ENCODE results near the gene ADCY3. TPM values are rescaled to one million over a fixed set of nuclear protein-coding genes. Genes with fewer than 3 reads are reported as not detected.

The ADCY3 gene
- polyA plus RNA-seq, result 10 to 100 TPM; 15.2 to 32.0 TPM

DNA sequence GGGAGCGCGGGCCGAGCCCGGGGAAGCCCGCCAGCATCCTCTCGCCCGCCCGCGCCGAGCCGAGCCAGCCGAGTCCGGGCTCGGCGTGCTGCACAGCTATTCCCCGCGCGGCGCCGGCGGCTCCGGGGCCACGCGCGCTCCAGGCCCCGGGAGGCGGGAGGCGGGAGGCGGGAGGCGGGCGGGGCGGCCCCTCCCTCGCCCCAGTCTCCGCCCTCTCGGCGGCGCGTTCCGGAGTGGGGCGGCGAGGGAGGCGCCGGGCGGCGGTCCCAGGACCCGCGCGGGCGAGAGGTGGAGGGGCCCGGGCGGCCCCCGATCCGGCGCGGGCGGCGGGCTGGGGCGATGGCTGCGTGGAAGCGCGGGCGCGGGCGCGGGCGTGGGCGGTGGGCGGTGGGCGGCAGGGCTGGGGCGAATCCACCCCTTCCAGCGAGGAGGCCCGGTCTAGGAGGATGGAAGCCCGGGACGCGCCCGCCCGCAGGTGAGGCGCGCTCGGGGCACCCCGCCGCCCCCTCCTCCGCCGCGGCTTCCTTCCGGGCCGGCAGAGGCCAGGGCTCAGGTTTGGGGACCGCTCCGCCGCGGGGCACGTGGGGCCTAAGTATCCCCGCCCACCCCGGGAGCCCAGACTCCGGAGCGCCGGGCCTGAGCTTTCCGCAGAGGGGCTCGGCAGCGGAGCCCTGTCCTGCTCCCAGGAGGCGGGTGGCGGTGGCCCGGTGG, at the start of gene ADCY3:
TSS of gene ADCY3 (minus strand) at position 140 of the 711 bp plus-strand sequence. CDS start 1,250 bp downstream, outside the sequence.
- Histone ChIP-seq H3K27me3 (ENCODE audit: control insufficient read depth in 1 of 2, insufficient read depth in 2 of 2, low read length in 2 of 2) (no peaks in the 10 kb centered on the region), H3K27ac (ENCODE audit: low read depth in 2 of 2, low read length in 1 of 2) (peak within 1 kb of the TSS; percentile 69 to 76), H3K36me3 (ENCODE audit: control insufficient read depth in 2 of 2, insufficient read depth in 2 of 2, low read length in 1 of 2) (peaks cover 0 to 10% of the 10 kb centered on the region in 2 donors), H3K4me3 (ENCODE audit: low read depth in 1 of 2, low read length in 2 of 2) (peak within 1 kb of the TSS; percentile 68 to 83), H3K4me1 (ENCODE audit: control insufficient read depth in 2 of 2, insufficient read depth in 2 of 2, low read length in 1 of 2) (peaks cover 2 to 19% of the 10 kb centered on the region in 2 donors), H3K9me3 (ENCODE audit: control insufficient read depth in 2 of 2, insufficient read depth in 1 of 2, low read depth in 1 of 2, low read length in 1 of 2) (no peaks in the 10 kb centered on the region)
- WGBS, 2 donors, result 0 to 1% methylated on average over 34 to 103 of the region's 103 CpGs

- Histone ChIP-seq H3K4me1 (ENCODE audit: control insufficient read depth in 2 of 2, insufficient read depth in 2 of 2, low read length in 1 of 2) (peaks cover 0 to 2% of the 10 kb centered on the region in 2 donors), H3K9me3 (ENCODE audit: control insufficient read depth in 2 of 2, insufficient read depth in 1 of 2, low read depth in 1 of 2, low read length in 1 of 2) (no peaks in the 10 kb centered on the region), H3K27ac (ENCODE audit: low read depth in 2 of 2, low read length in 1 of 2) (no peak overlapping the region), H3K36me3 (ENCODE audit: control insufficient read depth in 2 of 2, insufficient read depth in 2 of 2, low read length in 1 of 2) (peaks cover 0 to 3% of the 10 kb centered on the region in 2 donors), H3K4me3 (ENCODE audit: low read depth in 1 of 2, low read length in 2 of 2) (no peak overlapping the region), H3K27me3 (ENCODE audit: control insufficient read depth in 1 of 2, insufficient read depth in 2 of 2, low read length in 2 of 2) (no peaks in the 10 kb centered on the region)
- 65 to 69% methylated on average over 1 of the region's 1 CpG for WGBS, 2 donors
Observed at GRCh38 chr2:24969784-24970183, 49.7 kb upstream of the ADCY3 start.

DNA sequence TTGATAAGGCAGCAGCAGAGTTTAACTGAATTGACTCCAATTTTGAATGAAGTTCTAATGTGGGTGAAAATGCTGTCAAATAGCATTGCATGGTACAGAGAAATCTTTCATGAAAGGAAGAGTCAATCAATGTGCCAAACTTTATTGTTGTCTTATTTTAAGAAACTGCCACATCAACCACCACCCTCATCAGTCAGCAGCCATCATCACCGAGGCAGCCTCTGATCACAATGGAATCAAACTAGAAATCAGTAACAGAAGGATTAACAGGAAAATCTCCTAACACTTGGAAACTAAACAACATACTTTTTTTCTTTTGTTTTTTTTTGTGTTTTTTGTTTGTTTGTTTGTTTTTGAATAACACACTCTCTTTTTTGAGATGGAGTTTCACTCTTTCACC, 41.9 kb upstream of the ADCY3 start:
- WGBS, 2 donors, result 86 to 91% methylated on average over 1 of the region's 1 CpG
- Histone ChIP-seq H3K36me3 (ENCODE audit: control insufficient read depth in 2 of 2, insufficient read depth in 2 of 2, low read length in 1 of 2) (peaks cover 3 to 7% of the 10 kb centered on the region in 2 donors), H3K9me3 (ENCODE audit: control insufficient read depth in 2 of 2, insufficient read depth in 1 of 2, low read depth in 1 of 2, low read length in 1 of 2) (no peaks in the 10 kb centered on the region), H3K4me3 (ENCODE audit: low read depth in 1 of 2, low read length in 2 of 2) (no peak overlapping the region), H3K27me3 (ENCODE audit: control insufficient read depth in 1 of 2, insufficient read depth in 2 of 2, low read length in 2 of 2) (no peaks in the 10 kb centered on the region), H3K27ac (ENCODE audit: low read depth in 2 of 2, low read length in 1 of 2) (no peak overlapping the region), H3K4me1 (ENCODE audit: control insufficient read depth in 2 of 2, insufficient read depth in 2 of 2, low read length in 1 of 2) (no peaks in the 10 kb centered on the region)

DNA sequence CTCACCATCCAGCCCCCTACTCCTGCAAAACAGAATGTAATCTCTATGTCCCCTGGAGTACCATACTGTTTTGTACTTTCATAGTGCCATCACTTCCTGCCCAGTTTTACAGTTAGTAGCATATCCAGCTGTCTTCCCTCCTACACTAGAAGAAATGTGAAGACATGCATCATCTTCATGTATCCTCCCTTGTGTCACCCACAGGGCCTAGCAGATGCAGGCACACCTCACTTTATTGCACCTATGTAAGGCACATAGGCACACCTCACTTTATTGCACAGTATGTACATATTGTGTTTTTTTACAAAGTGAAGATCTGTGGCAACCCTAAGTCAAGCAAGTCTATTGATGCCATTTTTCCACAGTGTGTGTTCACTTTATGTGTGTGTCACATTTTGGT, 39.7 kb upstream of the ADCY3 start:
- peaks cover 6 to 7% of the 10 kb centered on the region in 2 donors for H3K36me3 ChIP-seq (ENCODE audit: control insufficient read depth in 2 of 2, insufficient read depth in 2 of 2, low read length in 1 of 2)
- H3K27ac ChIP-seq (ENCODE audit: low read depth in 2 of 2, low read length in 1 of 2), result no peak overlapping the region
- no peaks in the 10 kb centered on the region for H3K9me3 ChIP-seq (ENCODE audit: control insufficient read depth in 2 of 2, insufficient read depth in 1 of 2, low read depth in 1 of 2, low read length in 1 of 2)
- no peak overlapping the region for H3K4me3 ChIP-seq (ENCODE audit: low read depth in 1 of 2, low read length in 2 of 2)
- no peaks in the 10 kb centered on the region for H3K4me1 ChIP-seq (ENCODE audit: control insufficient read depth in 2 of 2, insufficient read depth in 2 of 2, low read length in 1 of 2)
- H3K27me3 ChIP-seq (ENCODE audit: control insufficient read depth in 1 of 2, insufficient read depth in 2 of 2, low read length in 2 of 2), result no peaks in the 10 kb centered on the region

GRCh38 chr2:24958411-24958935, 38.4 kb upstream of the ADCY3 start:
- H3K4me3 ChIP-seq (ENCODE audit: low read depth in 1 of 2, low read length in 2 of 2), result no peak overlapping the region
- 90 to 95% methylated on average over 3 of the region's 3 CpGs for WGBS, 2 donors
- no peaks in the 10 kb centered on the region for H3K9me3 ChIP-seq (ENCODE audit: control insufficient read depth in 2 of 2, insufficient read depth in 1 of 2, low read depth in 1 of 2, low read length in 1 of 2)
- H3K27me3 ChIP-seq (ENCODE audit: control insufficient read depth in 1 of 2, insufficient read depth in 2 of 2, low read length in 2 of 2), result no peaks in the 10 kb centered on the region
- no peaks in the 10 kb centered on the region for H3K4me1 ChIP-seq (ENCODE audit: control insufficient read depth in 2 of 2, insufficient read depth in 2 of 2, low read length in 1 of 2)
- no peak overlapping the region for H3K27ac ChIP-seq (ENCODE audit: low read depth in 2 of 2, low read length in 1 of 2)
- H3K36me3 ChIP-seq (ENCODE audit: control insufficient read depth in 2 of 2, insufficient read depth in 2 of 2, low read length in 1 of 2), result peaks cover 7 to 9% of the 10 kb centered on the region in 2 donors

- Histone ChIP-seq H3K36me3 (ENCODE audit: control insufficient read depth in 2 of 2, insufficient read depth in 2 of 2, low read length in 1 of 2) (peaks cover 7 to 9% of the 10 kb centered on the region in 2 donors), H3K4me1 (ENCODE audit: control insufficient read depth in 2 of 2, insufficient read depth in 2 of 2, low read length in 1 of 2) (no peaks in the 10 kb centered on the region), H3K27me3 (ENCODE audit: control insufficient read depth in 1 of 2, insufficient read depth in 2 of 2, low read length in 2 of 2) (no peaks in the 10 kb centered on the region), H3K4me3 (ENCODE audit: low read depth in 1 of 2, low read length in 2 of 2) (no peak overlapping the region), H3K9me3 (ENCODE audit: control insufficient read depth in 2 of 2, insufficient read depth in 1 of 2, low read depth in 1 of 2, low read length in 1 of 2) (no peaks in the 10 kb centered on the region), H3K27ac (ENCODE audit: low read depth in 2 of 2, low read length in 1 of 2) (no peak overlapping the region)
- 85 to 91% methylated on average over 2 of the region's 2 CpGs for WGBS, 2 donors
Observed at GRCh38 chr2:24957976-24958375, 37.9 kb upstream of the ADCY3 start.

DNA sequence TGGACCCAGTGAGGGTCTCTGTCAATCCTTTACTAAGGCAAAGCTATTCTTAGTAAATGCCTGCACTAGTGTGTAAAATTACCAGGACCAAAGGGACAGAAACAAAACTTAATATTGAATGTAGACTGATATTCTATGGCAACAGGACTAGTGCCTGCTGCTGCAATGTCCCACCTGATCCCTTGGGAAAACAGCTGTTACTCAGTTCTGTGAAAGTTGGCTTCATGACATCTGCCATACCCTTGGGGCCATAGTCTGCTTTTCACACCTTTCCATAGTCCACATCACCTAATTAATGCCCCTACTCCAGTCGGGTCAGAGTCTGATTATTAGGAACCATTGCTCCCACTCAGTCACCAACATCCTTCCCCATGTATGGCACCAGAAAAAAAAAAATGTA, 37.2 kb upstream of the ADCY3 start:
- Histone ChIP-seq H3K36me3 (ENCODE audit: control insufficient read depth in 2 of 2, insufficient read depth in 2 of 2, low read length in 1 of 2) (peaks cover 7 to 9% of the 10 kb centered on the region in 2 donors), H3K27me3 (ENCODE audit: control insufficient read depth in 1 of 2, insufficient read depth in 2 of 2, low read length in 2 of 2) (no peaks in the 10 kb centered on the region), H3K9me3 (ENCODE audit: control insufficient read depth in 2 of 2, insufficient read depth in 1 of 2, low read depth in 1 of 2, low read length in 1 of 2) (no peaks in the 10 kb centered on the region), H3K27ac (ENCODE audit: low read depth in 2 of 2, low read length in 1 of 2) (no peak overlapping the region), H3K4me1 (ENCODE audit: control insufficient read depth in 2 of 2, insufficient read depth in 2 of 2, low read length in 1 of 2) (no peaks in the 10 kb centered on the region), H3K4me3 (ENCODE audit: low read depth in 1 of 2, low read length in 2 of 2) (no peak overlapping the region)
- WGBS, 2 donors, result 67 to 91% methylated on average over 1 of the region's 1 CpG

DNA sequence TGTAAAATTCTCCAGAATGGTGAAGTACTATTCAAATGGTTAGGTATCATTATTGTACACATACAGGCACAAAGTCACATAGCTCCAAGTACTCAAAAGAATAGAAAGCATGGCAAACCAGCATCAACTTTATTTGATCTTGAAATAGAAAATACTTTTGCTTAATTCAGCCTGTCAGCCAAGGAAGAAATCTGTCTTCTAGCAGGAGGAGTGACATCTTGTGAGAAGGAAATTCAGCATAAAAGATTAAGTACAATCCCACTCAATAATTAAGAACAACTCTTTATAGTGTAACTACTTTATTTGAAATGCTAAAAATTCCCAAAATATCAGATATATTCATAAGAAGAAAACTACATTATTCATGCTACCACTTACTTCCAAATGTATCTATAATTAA, 35.9 kb upstream of the ADCY3 start:
- H3K36me3 ChIP-seq (ENCODE audit: control insufficient read depth in 2 of 2, insufficient read depth in 2 of 2, low read length in 1 of 2), result peaks cover 10 to 12% of the 10 kb centered on the region in 2 donors

GRCh38 chr2:24955232-24955631, 35.2 kb upstream of the ADCY3 start:
- no peaks in the 10 kb centered on the region for H3K27me3 ChIP-seq (ENCODE audit: control insufficient read depth in 1 of 2, insufficient read depth in 2 of 2, low read length in 2 of 2)
- no peaks in the 10 kb centered on the region for H3K4me1 ChIP-seq (ENCODE audit: control insufficient read depth in 2 of 2, insufficient read depth in 2 of 2, low read length in 1 of 2)
- peaks cover 10 to 12% of the 10 kb centered on the region in 2 donors for H3K36me3 ChIP-seq (ENCODE audit: control insufficient read depth in 2 of 2, insufficient read depth in 2 of 2, low read length in 1 of 2)
- H3K27ac ChIP-seq (ENCODE audit: low read depth in 2 of 2, low read length in 1 of 2), result no peak overlapping the region
- H3K4me3 ChIP-seq (ENCODE audit: low read depth in 1 of 2, low read length in 2 of 2), result no peak overlapping the region
- no peaks in the 10 kb centered on the region for H3K9me3 ChIP-seq (ENCODE audit: control insufficient read depth in 2 of 2, insufficient read depth in 1 of 2, low read depth in 1 of 2, low read length in 1 of 2)

More for the DNA sequence above, 35.9 kb upstream of the ADCY3 start:
- Histone ChIP-seq H3K4me1 (ENCODE audit: control insufficient read depth in 2 of 2, insufficient read depth in 2 of 2, low read length in 1 of 2) (no peaks in the 10 kb centered on the region), H3K27me3 (ENCODE audit: control insufficient read depth in 1 of 2, insufficient read depth in 2 of 2, low read length in 2 of 2) (no peaks in the 10 kb centered on the region), H3K27ac (ENCODE audit: low read depth in 2 of 2, low read length in 1 of 2) (no peak overlapping the region), H3K9me3 (ENCODE audit: control insufficient read depth in 2 of 2, insufficient read depth in 1 of 2, low read depth in 1 of 2, low read length in 1 of 2) (no peaks in the 10 kb centered on the region), H3K4me3 (ENCODE audit: low read depth in 1 of 2, low read length in 2 of 2) (no peak overlapping the region)

DNA sequence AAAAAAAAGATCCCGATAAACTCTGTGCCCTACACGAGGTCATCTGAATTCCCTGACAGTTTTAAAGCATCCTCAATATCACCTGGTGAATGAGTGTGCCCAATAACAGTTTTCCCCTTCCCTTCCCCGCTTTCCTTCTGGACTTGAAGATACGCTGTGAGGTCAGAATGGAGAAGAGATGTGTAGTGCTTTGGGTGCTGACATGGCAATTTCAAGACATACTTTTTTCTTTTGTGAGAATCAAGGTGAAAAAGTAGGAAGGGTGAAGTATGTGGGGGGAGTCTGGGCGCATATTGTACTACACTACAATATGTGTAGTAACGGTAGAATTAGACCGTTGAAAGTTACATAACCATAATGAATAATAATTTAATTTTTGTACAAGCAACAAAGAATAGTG, 30.1 kb upstream of the ADCY3 start:
- Histone ChIP-seq H3K27ac (ENCODE audit: low read depth in 2 of 2, low read length in 1 of 2) (no peak overlapping the region), H3K36me3 (ENCODE audit: control insufficient read depth in 2 of 2, insufficient read depth in 2 of 2, low read length in 1 of 2) (peaks cover 14 to 19% of the 10 kb centered on the region in 2 donors), H3K9me3 (ENCODE audit: control insufficient read depth in 2 of 2, insufficient read depth in 1 of 2, low read depth in 1 of 2, low read length in 1 of 2) (no peaks in the 10 kb centered on the region), H3K27me3 (ENCODE audit: control insufficient read depth in 1 of 2, insufficient read depth in 2 of 2, low read length in 2 of 2) (no peaks in the 10 kb centered on the region), H3K4me3 (ENCODE audit: low read depth in 1 of 2, low read length in 2 of 2) (no peak overlapping the region), H3K4me1 (ENCODE audit: control insufficient read depth in 2 of 2, insufficient read depth in 2 of 2, low read length in 1 of 2) (no peaks in the 10 kb centered on the region)
- 94 to 96% methylated on average over 7 of the region's 7 CpGs for WGBS, 2 donors

Data from esophagus (tissue), 2 donors.